Activated naive CD8-positive, alpha-beta T cell treated with anti-CD3 and anti-CD28 coated beads for 36 hours (primary cell): ENCODE measurements around the gene ZNF862. TPM values are rescaled to one million over a fixed set of nuclear protein-coding genes. Genes with fewer than 3 reads are reported as not detected.

Source experiments
- DNase-seq: peaks from one replicate; pipeline ENCODE4 v3.0.0; 2021
- H3K27ac Mint-ChIP-seq: one replicate; pipeline ENCODE4 v1.8.0; 2022; ENCODE audit warnings: mild to moderate bottlenecking, moderate library complexity, mixed read lengths
- H3K27me3 Mint-ChIP-seq: one replicate; pipeline ENCODE4 v1.8.0; 2022; ENCODE audit warnings: mild to moderate bottlenecking, mixed read lengths
- H3K36me3 Mint-ChIP-seq: one replicate; pipeline ENCODE4 v1.8.0; 2021; ENCODE audit warnings: mild to moderate bottlenecking, mixed read lengths
- H3K4me1 Mint-ChIP-seq: one replicate; pipeline ENCODE4 v1.8.0; 2021; ENCODE audit warnings: mixed read lengths
- H3K4me3 Mint-ChIP-seq: one replicate; pipeline ENCODE4 v1.8.0; 2022; ENCODE audit warnings: mild to moderate bottlenecking, moderate library complexity, mixed read lengths
- H3K9me3 Mint-ChIP-seq: one replicate; pipeline ENCODE4 v1.8.0; 2022; ENCODE audit warnings: mixed read lengths
- total RNA-seq, 2 experiments: library from RNA; stranded (reverse); gene quantifications; one replicate each; pipeline ENCODE4 v1.2.3, GENCODE V29; 2021

ZNF862 gene
- total RNA-seq, 2 experiments from 2014 or later: 5.9 to 7.0 TPM

GRCh38 chr7:149817301-149817771 is 20.8 kb upstream of the ZNF862 start:
- Mint-ChIP-seq H3K36me3 (no peaks in the 10 kb centered on the region), H3K4me3 (no peak overlapping the region), H3K4me1 (no peaks in the 10 kb centered on the region), H3K27me3 (no peaks in the 10 kb centered on the region), H3K27ac (no peak overlapping the region), H3K9me3 (no peaks in the 10 kb centered on the region)
- DNase-seq: no peak

- H3K4me3 Mint-ChIP-seq: no peak overlapping the region
- H3K27me3 Mint-ChIP-seq: no peaks in the 10 kb centered on the region
- DNase-seq: no peak
- no peaks in the 10 kb centered on the region for H3K36me3 Mint-ChIP-seq
- H3K4me1 Mint-ChIP-seq: no peaks in the 10 kb centered on the region
- H3K27ac Mint-ChIP-seq: no peak overlapping the region
- H3K9me3 Mint-ChIP-seq: no peaks in the 10 kb centered on the region
Observed at GRCh38 chr7:149817836-149818535, 20.2 kb upstream of the ZNF862 start.

DNA sequence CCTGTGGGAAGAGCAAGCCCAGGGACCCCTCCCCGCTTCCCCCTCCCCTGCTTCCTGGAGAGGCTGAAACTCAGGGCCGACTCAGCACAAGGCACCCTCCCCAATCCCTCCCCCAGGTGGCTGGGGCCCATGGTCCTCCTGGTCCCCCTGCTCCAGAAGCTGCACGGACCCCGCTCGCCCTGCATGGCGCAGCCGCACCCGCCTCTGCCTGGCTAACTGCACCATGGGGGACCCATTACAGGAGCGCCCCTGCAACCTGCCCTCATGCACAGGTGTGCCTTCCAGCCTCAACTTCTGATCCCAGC is 19.7 kb upstream of the ZNF862 start:
- no peak overlapping the region for H3K27ac Mint-ChIP-seq
- no peaks in the 10 kb centered on the region for H3K27me3 Mint-ChIP-seq
- H3K4me1 Mint-ChIP-seq: no peaks in the 10 kb centered on the region
- no peaks in the 10 kb centered on the region for H3K9me3 Mint-ChIP-seq
- H3K36me3 Mint-ChIP-seq: no peaks in the 10 kb centered on the region
- no peak for DNase-seq
- H3K4me3 Mint-ChIP-seq: no peak overlapping the region

- Mint-ChIP-seq H3K36me3 (no peaks in the 10 kb centered on the region), H3K4me1 (no peaks in the 10 kb centered on the region), H3K9me3 (no peaks in the 10 kb centered on the region), H3K27me3 (no peaks in the 10 kb centered on the region), H3K4me3 (no peak overlapping the region), H3K27ac (no peak overlapping the region)
- DNase-seq: no peak
Observed at GRCh38 chr7:149819141-149819960, 18.8 kb upstream of the ZNF862 start.

DNA sequence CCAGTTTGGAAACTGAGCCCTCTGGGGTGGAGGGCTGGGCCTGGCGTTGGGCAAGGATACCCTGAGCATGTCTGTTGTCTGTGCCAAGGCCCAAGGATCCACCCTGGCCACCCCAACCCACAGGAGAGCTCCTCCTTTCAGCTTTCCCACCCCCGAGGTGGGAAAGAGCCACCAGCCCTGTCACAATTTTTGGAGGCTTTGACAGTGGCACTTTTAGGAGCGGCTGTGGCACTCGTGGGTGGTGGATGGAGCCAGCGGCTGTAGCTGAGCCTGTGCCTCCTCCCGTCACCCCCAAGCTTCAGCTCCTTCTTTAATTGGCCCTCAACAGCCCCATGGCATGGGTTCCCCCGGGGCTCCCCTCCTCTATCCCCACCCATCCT is 18.2 kb upstream of the ZNF862 start:
- Mint-ChIP-seq H3K4me1 (no peaks in the 10 kb centered on the region), H3K27ac (no peak overlapping the region), H3K27me3 (no peaks in the 10 kb centered on the region), H3K9me3 (no peaks in the 10 kb centered on the region), H3K4me3 (no peak overlapping the region), H3K36me3 (no peaks in the 10 kb centered on the region)
- no peak for DNase-seq

GRCh38 chr7:149820622-149821190 is 17.5 kb upstream of the ZNF862 start:
- no peak overlapping the region for H3K27ac Mint-ChIP-seq
- H3K4me3 Mint-ChIP-seq: no peak overlapping the region
- H3K36me3 Mint-ChIP-seq: no peaks in the 10 kb centered on the region
- H3K4me1 Mint-ChIP-seq: no peaks in the 10 kb centered on the region
- H3K9me3 Mint-ChIP-seq: no peaks in the 10 kb centered on the region
- no peaks in the 10 kb centered on the region for H3K27me3 Mint-ChIP-seq
- no peak for DNase-seq

DNA sequence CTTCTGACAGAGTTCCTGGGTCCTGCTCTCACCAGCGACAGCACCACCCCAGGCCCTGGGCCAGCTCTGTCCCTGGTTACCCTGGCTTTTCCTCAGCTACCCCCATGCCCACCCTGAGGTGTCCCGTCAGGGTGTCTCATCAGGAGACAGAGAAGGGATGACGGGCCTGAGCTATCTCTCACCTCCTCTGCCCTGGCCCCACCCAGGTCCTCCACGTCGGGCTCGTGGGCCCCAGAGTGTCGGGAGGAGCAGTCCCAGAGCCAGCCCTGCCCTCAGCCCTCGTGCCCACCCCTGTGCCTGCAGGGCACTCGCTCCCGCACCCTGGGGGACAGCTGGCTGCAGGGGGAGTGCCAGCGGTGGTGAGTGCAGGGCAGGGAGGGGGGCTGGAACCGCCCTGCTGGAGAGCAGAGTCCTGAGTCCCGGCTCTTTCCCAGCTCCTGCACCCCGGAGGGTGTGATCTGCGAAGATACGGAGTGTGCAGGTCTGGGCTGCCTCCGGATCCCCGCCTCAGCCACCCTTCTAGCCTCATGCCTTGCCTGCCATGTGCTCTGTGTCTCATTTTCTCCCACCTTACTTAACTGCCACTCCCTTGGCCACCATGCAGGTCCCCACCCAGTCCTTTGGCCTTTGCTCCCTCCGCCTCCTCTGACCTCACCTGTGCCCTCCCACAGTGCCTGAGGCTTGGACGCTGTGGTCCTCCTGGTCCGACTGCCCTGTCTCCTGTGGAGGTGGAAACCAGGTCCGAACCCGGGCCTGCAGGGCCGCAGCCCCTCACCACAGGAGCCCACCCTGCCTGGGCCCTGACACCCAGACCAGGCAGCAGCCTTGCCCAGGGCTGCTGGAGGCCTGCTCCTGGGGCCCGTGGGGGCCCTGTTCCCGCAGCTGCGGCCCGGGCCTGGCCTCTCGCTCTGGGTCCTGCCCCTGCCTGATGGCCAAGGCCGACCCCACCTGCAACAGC is 16.7 kb upstream of the ZNF862 start:
- Mint-ChIP-seq H3K27ac (no peak overlapping the region), H3K4me1 (no peaks in the 10 kb centered on the region), H3K9me3 (no peaks in the 10 kb centered on the region), H3K36me3 (no peaks in the 10 kb centered on the region), H3K27me3 (no peaks in the 10 kb centered on the region), H3K4me3 (no peak overlapping the region)
- no peak for DNase-seq

- Mint-ChIP-seq H3K27me3 (no peaks in the 10 kb centered on the region), H3K36me3 (no peaks in the 10 kb centered on the region), H3K9me3 (no peaks in the 10 kb centered on the region), H3K4me3 (no peak overlapping the region), H3K27ac (no peak overlapping the region), H3K4me1 (peaks cover 7% of the 10 kb centered on the region)
- DNase-seq: no peak
Observed at GRCh38 chr7:149822353-149822943, 15.7 kb upstream of the ZNF862 start.

DNA sequence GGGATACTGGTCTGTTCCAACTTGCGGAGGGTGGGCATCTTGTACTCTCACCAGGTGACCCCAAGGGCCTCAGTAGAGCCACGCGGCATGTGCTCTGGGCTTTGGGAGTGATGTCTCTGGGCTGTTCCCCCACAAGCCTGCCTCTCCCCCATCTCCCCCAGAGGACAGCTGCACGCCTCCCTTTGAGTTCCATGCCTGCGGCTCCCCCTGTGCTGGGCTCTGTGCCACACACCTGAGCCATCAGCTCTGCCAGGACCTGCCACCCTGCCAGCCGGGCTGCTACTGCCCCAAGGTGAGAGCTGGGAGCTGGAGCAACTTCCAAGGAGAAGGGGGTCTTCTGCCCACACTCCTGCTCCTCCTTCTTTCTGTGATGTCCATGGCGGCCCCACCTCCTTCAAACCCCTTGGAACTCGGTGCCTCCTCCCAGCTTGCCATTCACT is 15.0 kb upstream of the ZNF862 start:
- Mint-ChIP-seq H3K27ac (no peak overlapping the region), H3K27me3 (no peaks in the 10 kb centered on the region), H3K4me3 (no peak overlapping the region), H3K36me3 (no peaks in the 10 kb centered on the region), H3K4me1 (peaks cover 8% of the 10 kb centered on the region), H3K9me3 (no peaks in the 10 kb centered on the region)
- DNase-seq: no peak

- Mint-ChIP-seq H3K4me1 (peaks cover 8% of the 10 kb centered on the region), H3K27me3 (no peaks in the 10 kb centered on the region), H3K36me3 (no peaks in the 10 kb centered on the region), H3K9me3 (no peaks in the 10 kb centered on the region), H3K4me3 (no peak overlapping the region), H3K27ac (no peak overlapping the region)
- no peak for DNase-seq
Observed at GRCh38 chr7:149823631-149824199, 14.5 kb upstream of the ZNF862 start.

- no peaks in the 10 kb centered on the region for H3K36me3 Mint-ChIP-seq
- DNase-seq: no peak
Observed at GRCh38 chr7:149824301-149824741, 13.9 kb upstream of the ZNF862 start.

DNA sequence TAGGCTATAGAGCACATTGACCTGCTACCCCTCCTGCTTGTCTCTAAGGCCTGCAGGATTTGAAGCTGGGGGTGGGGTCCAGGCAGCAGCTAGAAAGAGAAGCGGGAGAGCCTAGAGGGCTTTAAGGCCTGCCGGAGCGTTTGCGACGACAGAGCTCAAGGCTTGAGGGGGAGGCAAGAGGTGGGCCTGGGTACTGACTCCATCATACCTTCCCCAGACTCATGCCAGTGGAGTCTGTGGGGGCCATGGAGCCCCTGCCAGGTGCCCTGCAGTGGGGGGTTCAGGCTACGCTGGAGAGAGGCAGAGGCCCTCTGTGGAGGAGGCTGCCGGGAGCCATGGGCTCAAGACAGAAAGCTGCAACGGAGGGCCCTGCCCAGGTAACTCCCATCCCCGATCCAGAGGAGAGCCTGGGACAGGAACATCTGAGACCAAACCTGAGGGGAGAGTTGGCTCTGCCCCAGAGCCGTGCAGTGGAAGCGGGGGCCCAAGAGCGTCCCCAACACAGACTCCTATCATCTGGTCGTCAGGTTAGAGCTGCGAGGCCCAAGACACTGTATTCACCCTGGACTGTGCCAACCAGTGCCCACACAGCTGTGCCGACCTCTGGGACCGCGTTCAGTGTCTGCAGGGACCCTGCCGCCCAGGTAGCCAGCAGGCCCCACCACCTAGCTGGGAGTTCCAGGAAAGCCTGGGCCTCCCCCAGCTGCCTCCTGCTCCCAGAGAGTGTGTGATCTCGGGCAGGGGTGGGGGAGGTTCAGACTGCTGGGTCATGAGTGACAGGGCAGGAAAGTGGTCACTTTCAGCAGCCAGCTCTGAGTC is 13.2 kb upstream of the ZNF862 start:
- Mint-ChIP-seq H3K27ac (no peak overlapping the region), H3K27me3 (no peaks in the 10 kb centered on the region), H3K9me3 (no peaks in the 10 kb centered on the region), H3K4me1 (peaks cover 8% of the 10 kb centered on the region), H3K4me3 (no peak overlapping the region), H3K36me3 (no peaks in the 10 kb centered on the region)
- no peak for DNase-seq

More at GRCh38 chr7:149824301-149824741, 13.9 kb upstream of the ZNF862 start:
- no peak overlapping the region for H3K27ac Mint-ChIP-seq
- H3K27me3 Mint-ChIP-seq: no peaks in the 10 kb centered on the region
- H3K4me3 Mint-ChIP-seq: no peak overlapping the region
- no peaks in the 10 kb centered on the region for H3K9me3 Mint-ChIP-seq
- peaks cover 8% of the 10 kb centered on the region for H3K4me1 Mint-ChIP-seq

DNA sequence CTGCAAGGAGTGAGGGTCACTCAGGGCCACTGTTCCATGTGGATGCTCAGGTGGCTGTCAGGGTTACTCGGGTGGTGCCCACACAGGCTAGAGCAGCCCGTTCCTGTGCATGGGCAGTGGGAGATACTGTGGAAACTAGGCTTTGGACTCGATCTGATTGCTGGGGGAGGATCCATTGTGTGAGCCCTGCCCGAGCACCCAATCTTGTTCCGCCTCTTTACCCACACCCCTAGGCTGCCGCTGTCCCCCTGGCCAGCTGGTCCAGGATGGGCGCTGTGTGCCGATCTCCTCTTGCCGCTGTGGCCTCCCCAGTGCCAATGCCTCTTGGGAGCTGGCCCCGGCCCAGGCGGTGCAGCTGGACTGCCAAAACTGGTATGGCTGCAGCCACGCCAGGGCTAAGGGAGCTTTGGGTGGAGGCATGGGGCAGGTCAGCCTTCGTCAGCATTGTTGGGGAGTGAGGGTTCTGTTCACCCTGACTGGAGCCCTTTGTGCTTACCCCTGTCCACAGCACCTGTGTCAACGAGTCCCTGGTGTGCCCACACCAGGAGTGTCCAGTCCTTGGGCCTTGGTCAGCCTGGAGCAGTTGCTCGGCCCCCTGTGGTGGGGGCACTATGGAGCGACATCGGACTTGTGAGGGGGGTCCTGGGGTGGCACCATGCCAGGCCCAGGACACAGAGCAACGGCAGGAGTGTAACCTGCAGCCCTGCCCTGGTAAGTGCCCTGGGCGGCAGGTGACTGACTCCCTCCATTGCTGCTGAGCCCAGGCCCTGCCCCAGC is 12.4 kb upstream of the ZNF862 start:
- no peaks in the 10 kb centered on the region for H3K27me3 Mint-ChIP-seq
- H3K4me3 Mint-ChIP-seq: no peak overlapping the region
- no peaks in the 10 kb centered on the region for H3K9me3 Mint-ChIP-seq
- no peak for DNase-seq
- H3K36me3 Mint-ChIP-seq: no peaks in the 10 kb centered on the region
- peaks cover 8% of the 10 kb centered on the region for H3K4me1 Mint-ChIP-seq
- H3K27ac Mint-ChIP-seq: no peak overlapping the region
